IMR-90 (cell line): Measurements from ENCODE around the gene COTL1. TPM values are rescaled to one million over a fixed set of nuclear protein-coding genes. Genes with fewer than 3 reads are reported as not detected.

ENCODE experiments used
- ATAC-seq: fragments of 200-7000 bp; cut with Tn5 transposase; 2 replicates; pipeline ENCODE4 v1.9.1; 2020; ENCODE audit warnings: low read depth, mild to moderate bottlenecking, moderate library complexity
- BruUV-seq: library from RNA; stranded (reverse); fragments of 400-500 nt; replicated peaks from 2 replicates; lab custom pipeline; 2021; lab: Mats Ljungman, UMichigan
- CTCF ChIA-PET: fragments of 300-600 bp; formaldehyde crosslinking; extraction: SDS; loops from one replicate; lab custom pipeline; 2021; ENCODE audit warnings: antibody characterized with exemption; lab: Yijun Ruan, JAX
- POLR2A ChIA-PET: fragments of 300-600 bp; sonication (Branson Sonifier 250); formaldehyde crosslinking; loops from one replicate; lab custom pipeline; 2022; ENCODE audit warnings: antibody characterized with exemption; ENCODE audit not compliant: unreplicated experiment; lab: Charles Lee
- DNase-seq: peaks from one replicate; pipeline ENCODE4 v3.0.0; 2013
- H2AFZ ChIP-seq: replicated peaks from 2 replicates; pipeline ENCODE3; 2013; ENCODE audit warnings: low read length, mild to moderate bottlenecking; ENCODE audit not compliant: poor library complexity
- H2AK5ac ChIP-seq: 2 replicates; pipeline ENCODE4 v1.6.1; 2013; ENCODE audit warnings: low read depth, low read length, inconsistent platforms
- H2AK9ac ChIP-seq: replicated peaks from 2 replicates; pipeline ENCODE3; 2013; ENCODE audit warnings: mild to moderate bottlenecking, low read depth, low read length, moderate library complexity; ENCODE audit not compliant: poor library complexity
- H2BK120ac ChIP-seq: 2 replicates; pipeline ENCODE4 v1.6.1; 2013; ENCODE audit warnings: low read depth, low read length, inconsistent platforms
- H2BK15ac ChIP-seq: 3 replicates; pipeline ENCODE4 v1.6.1; 2013; ENCODE audit warnings: low read depth, low read length, inconsistent platforms
- H2BK20ac ChIP-seq: 2 replicates; pipeline ENCODE4 v1.6.1; 2013; ENCODE audit warnings: low read depth, mild to moderate bottlenecking, inconsistent platforms, low read length, moderate library complexity
- H2BK5ac ChIP-seq: 2 replicates; pipeline ENCODE4 v1.6.1; 2013; ENCODE audit warnings: mild to moderate bottlenecking, low read depth, low read length, inconsistent platforms; ENCODE audit not compliant: poor library complexity, severe bottlenecking
- H3K14ac ChIP-seq: replicated peaks from 2 replicates; pipeline ENCODE4 v1.6.1; 2013; ENCODE audit warnings: low read depth, low read length, inconsistent platforms
- H3K18ac ChIP-seq: 2 replicates; pipeline ENCODE4 v1.6.1; 2013; ENCODE audit warnings: low read depth, low read length, control low read depth
- H3K23ac ChIP-seq: 2 replicates; pipeline ENCODE4 v1.6.1; 2013; ENCODE audit warnings: low read depth, low read length, inconsistent platforms
- H3K27ac ChIP-seq: 2 replicates; pipeline ENCODE4 v1.5.1; 2013; ENCODE audit warnings: mild to moderate bottlenecking, control low read depth, low read length; ENCODE audit not compliant: insufficient read depth
- H3K27me3 ChIP-seq: 2 replicates; pipeline ENCODE4 v1.6.1; 2013; ENCODE audit warnings: low read length; ENCODE audit not compliant: control insufficient read depth, insufficient read depth
- H3K36me3 ChIP-seq: 2 replicates; pipeline ENCODE4 v1.6.1; 2013; ENCODE audit warnings: low read length, mixed read lengths; ENCODE audit not compliant: control insufficient read depth, insufficient read depth
- H3K4ac ChIP-seq: 2 replicates; pipeline ENCODE4 v1.6.1; 2013; ENCODE audit warnings: low read depth, low read length, inconsistent platforms
- H3K4me1 ChIP-seq: 2 replicates; pipeline ENCODE4 v1.6.1; 2013; ENCODE audit warnings: low read length, mixed read lengths; ENCODE audit not compliant: control insufficient read depth, insufficient read depth
- H3K4me2 ChIP-seq: 2 replicates; pipeline ENCODE4 v1.6.1; 2013; ENCODE audit warnings: low read depth, mild to moderate bottlenecking, control low read depth, low read length, moderate library complexity
- H3K4me3 ChIP-seq: 2 replicates; pipeline ENCODE4 v1.5.1; 2013; ENCODE audit warnings: low read depth, mild to moderate bottlenecking, control low read depth, low read length, moderate library complexity; ENCODE audit not compliant: insufficient read depth
- H3K56ac ChIP-seq: 2 replicates; pipeline ENCODE4 v1.6.1; 2013; ENCODE audit warnings: low read length, inconsistent platforms; ENCODE audit not compliant: insufficient read depth; ENCODE audit errors: extremely low read depth
- H3K79me1 ChIP-seq, 2 experiments: 2 replicates each; pipeline ENCODE4 v1.6.1; 2013; ENCODE audit warnings: low read length in 2 of 2, inconsistent platforms in 1 of 2, low read depth in 1 of 2
- H3K9ac ChIP-seq: 2 replicates; pipeline ENCODE4 v1.6.1; 2013; ENCODE audit warnings: low read depth, low read length, control low read depth
- H3K9me1 ChIP-seq: 2 replicates; pipeline ENCODE4 v1.6.1; 2013; ENCODE audit warnings: low read length, inconsistent platforms; ENCODE audit not compliant: insufficient read depth
- H3K9me3 ChIP-seq: 2 replicates; pipeline ENCODE4 v1.6.1; 2013; ENCODE audit warnings: low read length; ENCODE audit not compliant: control insufficient read depth, insufficient read depth
- H4K20me1 ChIP-seq: 2 replicates; pipeline ENCODE4 v1.6.1; 2013; ENCODE audit warnings: low read length, inconsistent platforms; ENCODE audit not compliant: insufficient read depth
- H4K5ac ChIP-seq: 2 replicates; pipeline ENCODE4 v1.6.1; 2013; ENCODE audit warnings: mild to moderate bottlenecking, low read depth, low read length, control low read depth
- H4K8ac ChIP-seq, 2 experiments: 2 replicates each; pipeline ENCODE4 v1.6.1; 2013; ENCODE audit warnings: low read depth in 2 of 2, low read length in 2 of 2, control low read depth in 1 of 2, inconsistent platforms in 1 of 2
- H4K91ac ChIP-seq: 2 replicates; pipeline ENCODE4 v1.6.1; 2013; ENCODE audit warnings: low read depth, low read length, inconsistent platforms; ENCODE audit not compliant: insufficient read depth
- BHLHE40 ChIP-seq: fragments of 150-350 bp; IDR thresholded peaks from 2 replicates; pipeline ENCODE4 v1.6.1; 2016; ENCODE audit warnings: mild to moderate bottlenecking, low read depth, low read length
- CEBPB ChIP-seq: IDR thresholded peaks from 2 replicates; pipeline ENCODE4 v1.6.1; 2012; ENCODE audit warnings: low read depth, low read length, improper control_type of control experiment
- CHD1 ChIP-seq: IDR thresholded peaks from 2 replicates; pipeline ENCODE4 v1.6.1; 2012; ENCODE audit warnings: low read depth, low read length, improper control_type of control experiment
- FOS ChIP-seq: fragments of 150-350 bp; IDR thresholded peaks from 2 replicates; pipeline ENCODE4 v1.6.1; 2016; ENCODE audit warnings: low read depth, low read length
- MAFK ChIP-seq: IDR thresholded peaks from 2 replicates; pipeline ENCODE4 v1.6.1; 2012; ENCODE audit warnings: low read depth, low read length, improper control_type of control experiment
- MAZ ChIP-seq: IDR thresholded peaks from 2 replicates; pipeline ENCODE4 v1.6.1; 2012; ENCODE audit warnings: low read depth, mild to moderate bottlenecking, low read length, improper control_type of control experiment, moderate library complexity, borderline replicate concordance
- MXI1 ChIP-seq: IDR thresholded peaks from 2 replicates; pipeline ENCODE4 v1.6.1; 2012; ENCODE audit warnings: low read depth, mild to moderate bottlenecking, low read length, moderate library complexity, borderline replicate concordance
- NFE2L2 ChIP-seq: fragments of 150-350 bp; IDR thresholded peaks from 2 replicates; pipeline ENCODE4 v1.6.1; 2016; ENCODE audit warnings: low read depth, mild to moderate bottlenecking, low read length
- POLR2A ChIP-seq: IDR thresholded peaks from 2 replicates; pipeline ENCODE4 v1.6.1; 2012; ENCODE audit warnings: mild to moderate bottlenecking, low read depth, low read length
- RAD21 ChIP-seq: IDR thresholded peaks from 2 replicates; pipeline ENCODE4 v1.6.1; 2012; ENCODE audit warnings: low read length, improper control_type of control experiment
- RCOR1 ChIP-seq: IDR thresholded peaks from 2 replicates; pipeline ENCODE4 v1.6.1; 2012; ENCODE audit warnings: mild to moderate bottlenecking, low read length, improper control_type of control experiment; ENCODE audit not compliant: insufficient replicate concordance
- RFX5 ChIP-seq: IDR thresholded peaks from 2 replicates; pipeline ENCODE4 v1.8.0; 2012; ENCODE audit warnings: low read depth, mild to moderate bottlenecking, low read length, moderate library complexity
- SMC3 ChIP-seq: fragments of 150-350 bp; IDR thresholded peaks from 2 replicates; pipeline ENCODE4 v1.6.1; 2016; ENCODE audit warnings: low read depth, mild to moderate bottlenecking, antibody characterized with exemption, low read length, moderate library complexity
- WGBS, 2 experiments: methylation state at CpG; one replicate each; pipeline versions ENCODE4 v1.1.5 to v1.1.7; 2013; ENCODE audit warnings: missing lambda C conversion rate in 2 of 2; ENCODE audit not compliant: insufficient read length in 1 of 2; ENCODE audit errors: extremely low coverage in 2 of 2; 5-methylcytosine and 5-hydroxymethylcytosine counted together
- dilution Hi-C: fragments of 300-500 bp; cut with HindIII; formaldehyde crosslinking; loops from one replicate; pipeline ENCODE4 v1.14.3; 2018; ENCODE audit warnings: low sequenced_read_pairs; ENCODE audit not compliant: unreplicated experiment
- in situ Hi-C: fragments of 300-500 bp; cut with MboI; formaldehyde crosslinking; loops from 3 replicates; pipeline ENCODE4 v1.14.3; 2019; ENCODE audit warnings: low sequenced_read_pairs, inconsistent platforms, mixed read lengths
- intact Hi-C: fragments of 100-400 bp; cut with micrococcal nuclease; formaldehyde crosslinking; loops from 2 replicates; pipeline ENCODE4 v1.10.0; 2022
- polyA plus RNA-seq, 3 experiments: library from polyadenylated mRNA; depleted of rRNA; stranded (reverse); fragments of >200 nt; gene quantifications; 2 replicates each; pipeline ENCODE4 v1.2.3, GENCODE V29; 2012; ENCODE audit warnings: low replicate concordance in 1 of 3
- total RNA-seq: library from RNA; depleted of rRNA; stranded (reverse); fragments of >200 nt; gene quantifications from 2 replicates; pipeline ENCODE4 v1.2.3, GENCODE V29; 2012
- TF ChIP-seq, protein P1 (sequence below): conservative IDR thresholded peaks from 2 replicates; pipeline ENCODE4 v1.5.1; 2012; ENCODE audit warnings: mild to moderate bottlenecking, low read depth, low read length, improper control_type of control experiment
- TF ChIP-seq, protein P2 (sequence below): fragments of 150-350 bp; IDR thresholded peaks from 2 replicates; pipeline ENCODE4 v1.6.1; 2016; ENCODE audit warnings: low read depth, mild to moderate bottlenecking, low read length, moderate library complexity, borderline replicate concordance
- TF ChIP-seq, protein P3 (sequence below): fragments of 150-350 bp; IDR thresholded peaks from 2 replicates; pipeline ENCODE4 v1.6.1; 2017; ENCODE audit warnings: mild to moderate bottlenecking, antibody characterized with exemption, low read length, low read depth

The COTL1 gene
- total and polyA plus RNA-seq, 2 of the 4 experiments (the other 2 are of a cell fraction) = 144 to 258 TPM

DNA sequence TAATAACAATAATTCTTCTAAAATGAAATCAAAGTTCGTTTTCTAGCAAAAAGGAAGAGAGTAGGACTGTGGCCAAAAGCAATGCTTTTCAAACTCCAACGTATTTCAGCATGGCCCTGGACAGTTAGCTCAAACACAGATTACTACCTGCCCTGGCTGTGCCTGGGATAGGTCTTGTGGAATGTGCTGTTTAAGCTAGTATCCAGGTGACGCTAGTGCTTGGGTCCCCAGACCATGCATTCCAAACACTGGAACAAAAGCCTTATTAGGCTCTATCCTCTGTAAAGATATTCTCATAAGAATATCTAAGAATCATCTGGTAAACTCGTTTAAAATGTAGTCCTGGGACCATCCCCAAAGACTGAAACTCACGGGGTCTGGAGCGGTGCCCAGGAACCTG is 60.8 kb downstream of the COTL1 start:
- Histone ChIP-seq H3K23ac (no peak overlapping the region), H4K8ac (no peak overlapping the region), H3K4me1 (no peaks in the 10 kb centered on the region), H3K9me1 (no peaks in the 10 kb centered on the region; the same call in 1 of the 2 replicates), H3K36me3 (peaks cover 9% of the 10 kb centered on the region), H4K20me1 (peaks cover 5% of the 10 kb centered on the region; the same call in 1 of the 2 replicates), H3K4me2 (no peak overlapping the region), H3K14ac (no peak overlapping the region), H4K91ac (no peak overlapping the region), H4K5ac (no peak overlapping the region), H3K9me3 (no peaks in the 10 kb centered on the region), H2BK15ac (no peak overlapping the region), H3K4ac (no peak overlapping the region), H3K79me1 (no peaks in the 10 kb centered on the region; a peak in 2 of 4 replicates), H3K4me3 (no peak overlapping the region), H2BK120ac (no peak overlapping the region), H2AFZ (no peak overlapping the region), H3K27ac (no peak overlapping the region), H3K27me3 (no peaks in the 10 kb centered on the region), H2BK5ac (no peak overlapping the region), H2BK20ac (no peak overlapping the region), H2AK9ac (no peak overlapping the region), H3K56ac (no peak overlapping the region), H3K18ac (no peak overlapping the region), H3K9ac (no peak overlapping the region), H2AK5ac (no peak overlapping the region)
- ChIA-PET CTCF (no interaction called here), POLR2A (no interaction called here)
- DNase-seq (no peak), ATAC-seq (no peak)
- in situ Hi-C loops (no loop called here), intact Hi-C loops (no loop called here), dilution Hi-C loops (no loop called here)
- no TSS peak for BruUV-seq
- TF ChIP-seq RCOR1 (no peak), MXI1 (no peak), RAD21 (no peak), CEBPB (no peak), FOS (no peak), BHLHE40 (no peak), CHD1 (no peak), NFE2L2 (no peak), RFX5 (no peak), MAZ (no peak), MAFK (no peak), SMC3 (no peak), POLR2A (no peak)
- TF ChIP-seq, protein P1, sequence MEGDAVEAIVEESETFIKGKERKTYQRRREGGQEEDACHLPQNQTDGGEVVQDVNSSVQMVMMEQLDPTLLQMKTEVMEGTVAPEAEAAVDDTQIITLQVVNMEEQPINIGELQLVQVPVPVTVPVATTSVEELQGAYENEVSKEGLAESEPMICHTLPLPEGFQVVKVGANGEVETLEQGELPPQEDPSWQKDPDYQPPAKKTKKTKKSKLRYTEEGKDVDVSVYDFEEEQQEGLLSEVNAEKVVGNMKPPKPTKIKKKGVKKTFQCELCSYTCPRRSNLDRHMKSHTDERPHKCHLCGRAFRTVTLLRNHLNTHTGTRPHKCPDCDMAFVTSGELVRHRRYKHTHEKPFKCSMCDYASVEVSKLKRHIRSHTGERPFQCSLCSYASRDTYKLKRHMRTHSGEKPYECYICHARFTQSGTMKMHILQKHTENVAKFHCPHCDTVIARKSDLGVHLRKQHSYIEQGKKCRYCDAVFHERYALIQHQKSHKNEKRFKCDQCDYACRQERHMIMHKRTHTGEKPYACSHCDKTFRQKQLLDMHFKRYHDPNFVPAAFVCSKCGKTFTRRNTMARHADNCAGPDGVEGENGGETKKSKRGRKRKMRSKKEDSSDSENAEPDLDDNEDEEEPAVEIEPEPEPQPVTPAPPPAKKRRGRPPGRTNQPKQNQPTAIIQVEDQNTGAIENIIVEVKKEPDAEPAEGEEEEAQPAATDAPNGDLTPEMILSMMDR = no peak
- TF ChIP-seq, protein P2, sequence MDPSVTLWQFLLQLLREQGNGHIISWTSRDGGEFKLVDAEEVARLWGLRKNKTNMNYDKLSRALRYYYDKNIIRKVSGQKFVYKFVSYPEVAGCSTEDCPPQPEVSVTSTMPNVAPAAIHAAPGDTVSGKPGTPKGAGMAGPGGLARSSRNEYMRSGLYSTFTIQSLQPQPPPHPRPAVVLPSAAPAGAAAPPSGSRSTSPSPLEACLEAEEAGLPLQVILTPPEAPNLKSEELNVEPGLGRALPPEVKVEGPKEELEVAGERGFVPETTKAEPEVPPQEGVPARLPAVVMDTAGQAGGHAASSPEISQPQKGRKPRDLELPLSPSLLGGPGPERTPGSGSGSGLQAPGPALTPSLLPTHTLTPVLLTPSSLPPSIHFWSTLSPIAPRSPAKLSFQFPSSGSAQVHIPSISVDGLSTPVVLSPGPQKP = no peak
- TF ChIP-seq, protein P3, sequence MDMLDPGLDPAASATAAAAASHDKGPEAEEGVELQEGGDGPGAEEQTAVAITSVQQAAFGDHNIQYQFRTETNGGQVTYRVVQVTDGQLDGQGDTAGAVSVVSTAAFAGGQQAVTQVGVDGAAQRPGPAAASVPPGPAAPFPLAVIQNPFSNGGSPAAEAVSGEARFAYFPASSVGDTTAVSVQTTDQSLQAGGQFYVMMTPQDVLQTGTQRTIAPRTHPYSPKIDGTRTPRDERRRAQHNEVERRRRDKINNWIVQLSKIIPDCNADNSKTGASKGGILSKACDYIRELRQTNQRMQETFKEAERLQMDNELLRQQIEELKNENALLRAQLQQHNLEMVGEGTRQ = no peak
- WGBS, 2 experiments = no CpG with 5 or more reads among the region's 6 CpGs
